Measurements from ENCODE around the gene CFAP100.

The CFAP100 gene

DNA sequence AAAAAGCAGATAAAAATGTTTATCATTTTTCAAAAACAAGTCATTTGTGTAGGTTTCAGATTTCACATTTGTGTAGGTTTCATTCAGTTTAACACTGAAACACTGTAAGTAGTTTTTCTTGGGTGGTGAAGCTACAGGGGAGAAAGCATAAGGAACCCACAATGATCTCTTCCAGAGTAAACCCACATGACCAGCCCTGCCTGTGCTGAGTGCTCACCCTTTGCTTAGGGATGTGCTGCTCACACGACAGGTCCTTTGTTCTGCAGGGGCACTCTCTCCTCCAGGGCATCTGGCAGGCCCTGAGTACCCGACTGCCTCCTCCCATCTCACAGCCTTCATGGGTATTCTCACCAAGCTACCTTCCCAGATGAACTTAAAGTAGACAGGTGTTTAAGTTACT lies 52.1 kb downstream of the CFAP100 start:
- FAIRE-seq: no peak

DNA sequence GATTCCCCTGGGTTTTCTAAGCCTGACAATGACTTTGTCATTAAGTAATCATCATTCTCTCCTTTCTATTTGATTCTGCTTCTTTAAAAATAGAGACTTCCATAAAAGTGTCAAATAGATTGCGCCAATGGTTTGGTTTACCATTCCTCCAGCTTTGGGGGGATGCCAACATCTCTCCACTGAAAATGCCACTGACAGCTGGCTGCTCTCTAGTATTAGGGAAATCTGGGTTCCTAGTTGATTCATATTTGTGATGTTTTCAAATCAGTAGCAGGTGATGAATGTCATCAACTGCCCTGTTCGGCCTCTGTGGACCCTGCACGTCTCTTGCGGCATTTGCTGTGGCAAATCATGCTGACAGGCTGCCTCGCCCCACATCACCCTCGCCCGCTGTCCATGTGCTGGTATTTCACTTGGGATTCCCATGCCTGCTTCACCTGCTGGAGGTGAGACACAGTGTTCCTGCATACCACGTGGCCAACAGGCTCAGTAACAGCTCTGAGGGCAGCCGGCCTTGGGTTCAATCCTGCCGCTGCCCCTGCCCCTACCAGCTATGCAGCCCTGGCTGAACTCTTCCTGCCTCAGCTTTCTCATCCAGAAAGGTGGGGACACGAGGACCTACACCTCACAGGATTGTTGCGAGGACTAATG lies 52.9 kb downstream of the CFAP100 start:
- FAIRE-seq: no peak

DNA sequence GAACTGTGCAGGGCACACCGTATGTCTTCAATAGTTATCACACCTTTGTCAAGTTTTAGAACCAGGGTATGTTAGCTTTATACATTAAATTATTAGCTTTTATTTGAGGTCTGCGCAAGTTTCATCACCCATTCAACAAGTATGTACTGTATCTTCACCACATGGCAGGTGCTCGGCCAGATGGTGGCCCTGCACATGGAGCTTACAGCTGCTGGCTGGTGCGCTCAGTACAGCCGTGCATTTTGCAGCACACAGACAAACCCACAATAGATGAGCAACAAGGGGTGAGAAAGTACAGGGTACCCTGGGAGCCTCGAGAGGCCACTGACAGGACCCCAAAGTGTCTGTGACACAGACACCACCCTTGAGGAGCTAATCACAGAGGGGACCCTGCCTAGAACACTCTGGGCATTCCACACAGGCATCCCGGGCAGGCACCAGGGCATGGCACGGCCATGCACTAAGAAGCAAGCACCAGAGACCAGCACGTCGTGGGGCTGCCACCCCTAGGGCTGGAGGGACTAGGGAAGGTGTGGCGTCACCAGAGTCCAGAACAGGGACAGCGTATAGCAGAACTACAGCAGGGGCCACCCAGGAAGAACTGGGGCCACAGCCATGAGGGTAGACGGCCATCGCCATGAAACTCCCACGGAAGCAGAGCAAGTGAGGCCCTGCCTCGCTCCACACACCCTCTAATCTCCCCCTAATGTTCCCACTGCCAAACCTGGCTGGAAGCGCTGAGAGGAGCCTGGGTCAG lies 53.6 kb downstream of the CFAP100 start:
- FAIRE-seq: no peak

DNA sequence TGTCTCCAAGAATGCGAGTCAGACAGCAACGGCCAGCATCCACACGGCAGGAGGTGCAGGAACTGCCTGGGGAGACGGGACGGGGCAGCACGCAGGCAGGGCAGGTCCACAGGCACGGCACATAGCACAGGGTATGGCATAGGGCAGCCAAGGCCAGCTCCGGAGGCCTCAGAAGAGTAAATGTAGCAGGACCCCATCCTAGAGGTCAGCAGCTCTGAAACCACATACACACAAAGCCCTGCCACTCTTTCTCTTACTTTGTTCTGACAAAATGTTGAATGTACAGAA lies 54.1 kb downstream of the CFAP100 start:
- no peak for FAIRE-seq

DNA sequence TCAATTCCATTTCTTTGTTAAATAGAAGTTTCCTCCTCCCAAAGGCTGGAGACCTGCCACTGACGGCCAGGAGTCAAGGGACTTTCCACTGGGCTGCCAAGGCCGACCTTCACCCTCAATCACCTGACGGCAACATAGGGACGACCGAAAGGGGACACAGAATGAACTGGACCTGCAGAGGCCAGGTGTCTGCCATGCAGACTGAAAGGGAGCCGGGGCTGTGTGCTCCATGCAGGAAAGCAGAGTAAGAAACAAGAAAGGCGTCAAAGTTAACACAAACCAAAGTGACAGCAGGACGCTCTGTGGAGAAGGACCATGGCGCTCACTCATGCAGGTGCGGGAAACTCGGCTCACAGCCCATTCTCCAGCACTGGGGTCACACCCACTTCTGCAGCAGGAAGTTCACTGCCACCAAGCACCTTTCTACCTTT lies 54.9 kb downstream of the CFAP100 start:
- no peak for FAIRE-seq

DNA sequence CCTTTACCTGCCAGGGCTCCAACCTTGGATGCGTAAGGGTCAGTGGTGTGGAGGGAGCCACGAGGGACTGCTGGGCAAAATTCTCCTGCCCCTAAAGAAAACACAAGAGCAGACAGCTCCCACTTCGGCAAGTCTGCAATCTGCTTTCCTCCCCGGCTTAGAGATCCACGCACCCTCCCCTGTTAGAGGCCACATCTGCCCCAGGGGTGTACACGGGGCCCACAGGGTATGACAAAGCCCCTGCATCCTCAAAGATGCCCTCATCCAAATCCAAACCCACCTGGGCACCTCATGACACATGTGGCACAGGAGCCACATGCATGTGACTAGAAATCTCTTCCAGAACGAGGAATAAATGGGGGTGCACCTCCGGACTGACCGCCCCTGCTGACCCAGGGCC lies 55.5 kb downstream of the CFAP100 start:
- FAIRE-seq: no peak

DNA sequence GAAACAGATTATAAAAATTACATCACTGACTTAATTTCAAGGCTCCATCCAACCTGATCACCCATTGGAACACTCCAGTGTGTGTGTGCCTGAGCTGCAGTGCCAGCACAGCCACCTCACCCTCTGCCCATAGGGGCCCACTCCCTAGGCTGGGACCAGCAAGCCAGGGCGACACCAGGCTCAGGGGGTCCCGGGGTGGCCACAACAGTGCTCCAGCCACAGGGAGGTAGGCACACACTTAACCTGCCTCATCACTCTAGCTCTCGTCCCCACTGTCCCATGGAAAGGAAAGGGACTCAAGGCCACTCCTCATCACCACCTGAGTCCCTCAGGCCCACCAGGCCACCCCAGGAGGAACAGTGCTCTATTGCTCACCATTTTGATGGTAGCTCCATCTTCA lies 56.0 kb downstream of the CFAP100 start:
- no peak for FAIRE-seq

DNA sequence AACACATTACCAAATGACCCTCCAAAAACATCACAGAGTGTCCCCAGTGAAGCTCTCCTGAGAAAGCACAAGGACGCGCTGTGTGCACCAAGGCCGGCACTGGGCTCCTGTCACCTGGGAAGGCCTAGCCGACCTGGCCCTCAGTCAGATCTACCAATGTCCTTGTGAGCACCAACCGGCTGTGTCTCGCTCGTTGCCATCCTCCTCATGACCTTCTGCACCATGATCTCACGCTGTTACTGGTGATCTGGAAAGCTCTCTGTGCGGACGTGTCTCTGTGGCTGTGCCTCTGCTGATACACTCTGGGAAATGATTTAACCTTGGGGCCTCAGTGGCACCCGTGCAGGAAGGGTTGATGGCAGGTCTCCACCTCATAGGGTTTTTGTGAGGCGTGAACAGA lies 56.8 kb downstream of the CFAP100 start:
- FAIRE-seq: no peak

DNA sequence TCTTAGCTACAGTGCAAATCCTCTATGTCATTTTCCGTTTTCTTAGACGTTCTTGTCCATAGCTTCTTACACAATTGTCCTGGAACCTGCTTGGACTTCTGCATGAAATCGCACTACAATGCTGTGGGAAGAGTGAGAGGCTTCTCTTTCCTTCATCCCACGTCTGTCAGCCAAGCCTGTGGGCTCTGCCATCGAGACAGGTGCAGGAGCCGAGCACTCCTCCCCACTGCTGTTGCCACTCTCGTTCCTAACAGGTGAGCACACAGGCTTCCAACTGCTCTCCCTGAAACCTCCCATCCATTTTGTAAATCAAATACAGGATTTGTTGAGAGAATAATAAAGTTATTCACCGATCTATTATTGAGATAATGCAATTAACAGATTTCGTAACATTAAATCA lies 57.5 kb downstream of the CFAP100 start:
- no peak for FAIRE-seq

DNA sequence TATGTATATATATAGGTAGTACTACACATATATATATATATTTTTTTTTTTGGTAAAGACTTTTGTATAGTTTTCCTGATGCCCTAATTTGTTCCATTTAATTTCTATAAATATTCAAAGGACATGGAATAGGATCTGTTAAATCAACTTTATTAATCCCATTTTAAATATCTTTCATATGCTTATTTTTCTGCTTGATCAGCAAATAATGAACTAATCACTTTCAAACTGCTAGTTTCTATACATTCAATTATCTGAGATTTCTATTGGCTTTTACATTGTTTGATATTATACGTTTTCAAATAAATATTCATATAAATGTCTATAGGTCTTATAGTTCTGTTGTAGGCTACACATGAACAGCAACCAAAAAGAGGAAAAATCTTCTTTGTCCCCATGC lies 59.3 kb downstream of the CFAP100 start:
- FAIRE-seq: no peak

DNA sequence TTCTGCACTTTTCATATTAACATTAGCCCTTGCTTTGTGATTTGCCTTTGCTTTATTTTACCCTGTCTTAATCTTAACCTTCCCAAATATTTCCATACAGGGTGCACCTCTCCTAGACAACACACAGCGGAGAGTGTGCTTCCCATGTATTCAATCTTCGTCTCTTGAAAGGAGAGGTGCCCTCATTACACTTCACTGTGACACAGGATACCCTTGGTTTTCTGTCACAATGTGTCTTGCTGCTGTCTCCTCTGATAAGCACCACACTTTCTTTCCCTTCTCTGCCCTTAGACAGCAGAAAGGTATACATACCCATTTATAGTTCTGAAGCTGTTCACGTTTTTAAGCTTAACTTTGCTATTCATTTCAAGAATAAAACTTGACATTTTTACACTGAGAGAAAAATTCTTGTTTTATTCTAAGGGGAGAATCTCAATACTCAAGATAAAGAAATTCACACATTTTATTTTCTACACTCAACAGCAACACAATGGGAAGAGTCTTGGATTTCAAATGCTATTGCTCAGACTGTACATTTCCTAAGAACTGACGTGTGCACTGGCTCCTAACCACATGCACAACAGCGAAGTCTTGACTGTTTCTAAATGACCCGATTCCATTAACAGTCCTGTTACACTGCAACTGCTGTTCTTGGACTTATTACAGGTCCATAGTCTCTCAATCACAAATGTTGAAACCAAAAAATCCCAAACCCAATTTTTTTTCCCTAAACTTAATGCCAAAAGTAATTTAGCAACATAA lies 59.9 kb downstream of the CFAP100 start:
- no peak for FAIRE-seq

DNA sequence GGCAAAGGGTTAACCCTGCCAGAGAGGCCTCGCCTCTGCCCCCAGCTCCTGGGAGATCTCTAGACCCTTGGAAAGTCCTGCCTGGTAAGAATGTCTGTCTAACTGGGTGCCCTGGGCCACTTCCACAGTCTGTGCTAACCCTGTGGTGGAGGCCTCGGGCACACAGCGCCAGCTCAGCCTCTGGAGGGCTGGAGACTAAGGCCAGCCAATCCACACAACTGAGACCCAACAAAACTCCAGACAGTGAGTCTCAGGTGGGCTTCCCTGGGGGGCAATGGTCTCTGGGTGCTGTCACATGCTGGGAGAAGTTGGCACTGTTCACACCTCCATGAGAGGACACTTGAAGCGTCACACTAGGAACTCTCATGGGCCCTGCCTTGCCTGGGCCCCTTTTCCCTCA lies 61.5 kb downstream of the CFAP100 start:
- FAIRE-seq: no peak

DNA sequence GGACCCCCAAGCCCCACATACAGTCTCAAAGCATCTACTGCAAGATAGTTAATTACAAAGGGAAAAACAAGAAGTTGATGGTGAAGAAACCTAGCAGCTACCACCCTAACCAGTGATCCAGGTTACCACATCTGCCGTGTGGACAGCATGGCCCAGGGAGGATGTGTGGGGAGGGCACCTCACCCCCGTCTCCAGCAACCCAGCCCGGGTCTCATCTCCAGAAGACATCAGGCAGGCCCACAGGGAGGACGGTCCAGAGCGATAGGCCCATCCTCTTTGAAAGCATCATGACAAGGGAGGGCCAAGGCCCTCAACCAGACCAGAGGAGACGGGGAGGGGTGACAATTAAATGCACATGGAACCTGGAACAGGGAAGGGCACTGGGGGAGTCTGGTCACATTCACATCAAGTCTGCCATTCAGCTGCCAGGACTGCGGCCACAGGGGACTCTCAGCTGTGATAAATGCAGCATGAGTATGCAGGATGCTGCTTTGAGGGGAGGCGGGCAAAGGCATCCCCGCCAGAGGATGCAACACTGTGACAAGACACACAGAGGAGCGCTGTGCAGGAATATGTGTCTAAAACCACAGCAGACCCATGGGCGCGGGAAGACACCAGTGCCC lies 62.2 kb downstream of the CFAP100 start:
- FAIRE-seq: no peak

DNA sequence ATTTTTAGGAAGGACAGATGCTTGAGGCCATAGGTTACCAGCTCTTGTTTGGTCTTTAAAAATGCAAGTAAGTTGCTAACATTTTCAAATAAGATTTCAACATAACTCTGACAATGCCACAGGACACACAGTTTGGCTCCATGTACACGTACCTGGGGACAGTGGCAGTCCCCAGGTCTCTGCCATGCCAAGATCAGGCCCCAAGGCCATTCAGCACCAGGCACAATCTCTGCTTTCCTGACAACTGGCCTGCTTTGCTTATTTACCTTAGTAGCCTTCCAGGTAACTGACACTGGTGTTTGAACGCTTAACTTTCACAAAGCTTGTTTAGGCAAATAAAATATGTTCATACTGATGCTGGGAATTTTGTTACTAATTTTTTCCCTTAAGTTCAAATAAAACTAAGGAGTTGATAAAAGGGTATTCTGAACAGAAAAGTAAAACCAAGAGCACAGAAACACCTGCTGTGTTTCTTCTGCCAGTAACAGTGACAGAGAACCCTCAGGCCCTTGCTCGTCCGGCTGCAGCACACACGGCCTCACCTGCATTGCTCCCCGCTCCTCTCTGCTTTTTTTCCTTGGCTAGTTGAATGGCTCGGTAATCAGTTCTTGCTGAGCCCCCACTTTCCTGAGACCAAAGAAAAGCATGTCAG lies 64.5 kb downstream of the CFAP100 start:
- FAIRE-seq: no peak

DNA sequence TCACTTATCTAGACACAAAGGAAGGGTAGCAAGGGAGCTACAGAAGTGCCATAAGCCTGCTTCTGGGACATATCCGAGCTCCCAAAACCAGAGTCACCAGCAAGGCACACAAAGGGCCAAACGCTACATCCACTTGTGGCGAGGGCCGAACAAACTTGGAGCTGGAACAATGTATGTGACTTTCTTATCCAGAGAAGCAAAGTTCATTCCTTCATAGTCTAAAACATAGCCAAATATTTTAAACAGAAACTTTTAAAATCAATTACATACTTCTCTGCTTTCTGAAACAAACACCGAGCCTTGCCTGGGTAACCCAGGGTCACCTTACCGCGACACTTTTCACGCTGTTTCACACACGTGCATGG lies 65.0 kb downstream of the CFAP100 start:
- no peak for FAIRE-seq

DNA sequence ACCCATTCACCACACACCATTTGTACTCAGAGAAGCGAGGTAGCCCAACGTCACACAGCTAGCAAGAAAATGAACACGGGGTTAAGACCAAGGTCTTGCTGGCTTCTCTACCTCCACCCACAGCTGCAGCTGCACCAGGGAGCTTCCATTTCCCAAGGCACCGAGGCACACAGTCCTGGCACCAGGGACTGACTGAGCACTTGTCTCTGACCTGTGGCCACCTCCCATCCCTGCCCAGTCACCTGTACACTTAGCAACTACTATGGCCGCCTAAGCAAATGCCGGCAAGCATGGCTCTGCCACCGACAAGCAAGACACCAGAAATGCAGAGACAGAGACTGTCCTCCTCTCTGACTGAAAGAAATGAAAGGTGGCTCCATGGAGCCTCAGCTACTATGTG lies 65.7 kb downstream of the CFAP100 start:
- no peak for FAIRE-seq

DNA sequence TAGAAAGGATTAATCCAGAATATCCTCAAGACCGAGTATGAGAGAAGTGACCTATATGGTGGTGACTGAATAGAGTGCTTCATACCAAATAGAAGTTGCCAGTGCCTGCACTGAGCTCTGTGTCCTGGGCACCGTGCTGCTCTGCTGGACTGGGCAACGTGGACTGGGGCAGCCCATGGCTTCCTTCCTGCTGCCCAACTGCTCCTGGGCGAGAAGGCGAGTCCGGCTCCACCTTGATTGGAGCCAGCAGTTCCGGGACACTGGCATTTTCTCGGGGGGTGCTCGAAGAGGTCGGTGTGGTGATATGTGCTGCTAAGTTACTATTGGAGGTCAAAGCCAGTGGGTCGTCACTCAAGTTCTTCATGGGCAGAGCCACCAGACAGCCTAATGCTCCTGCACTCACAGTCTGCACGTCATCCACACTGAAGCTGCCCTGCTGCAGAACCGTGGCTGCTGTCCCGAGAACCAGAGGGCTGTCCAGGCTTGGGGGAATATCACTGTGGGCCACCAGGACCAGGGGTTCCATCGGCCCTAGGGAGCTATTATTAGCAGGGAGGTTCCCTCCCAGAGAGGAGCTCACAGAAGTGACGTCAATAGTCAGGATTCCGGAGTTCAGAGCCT lies 66.9 kb downstream of the CFAP100 start:
- no peak for FAIRE-seq

DNA sequence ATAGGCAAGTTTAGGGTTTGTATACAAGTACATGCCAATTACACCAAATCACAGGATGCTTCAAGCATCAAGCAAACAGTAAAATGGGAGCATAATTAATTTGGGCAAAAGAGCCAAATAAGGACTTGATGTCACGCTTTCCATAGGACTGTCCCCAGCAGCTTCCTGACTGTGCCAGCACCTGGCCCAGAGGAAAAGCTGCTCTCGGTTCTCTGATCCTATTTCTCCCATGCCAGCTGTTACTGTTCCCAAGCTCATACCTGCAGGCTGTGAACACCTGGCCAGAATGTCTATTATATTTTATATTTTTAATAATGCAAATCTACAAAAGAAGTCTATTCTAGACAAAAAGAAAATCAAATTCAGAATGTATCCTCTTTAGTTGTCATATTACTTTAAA lies 68.8 kb downstream of the CFAP100 start:
- no peak for FAIRE-seq

DNA sequence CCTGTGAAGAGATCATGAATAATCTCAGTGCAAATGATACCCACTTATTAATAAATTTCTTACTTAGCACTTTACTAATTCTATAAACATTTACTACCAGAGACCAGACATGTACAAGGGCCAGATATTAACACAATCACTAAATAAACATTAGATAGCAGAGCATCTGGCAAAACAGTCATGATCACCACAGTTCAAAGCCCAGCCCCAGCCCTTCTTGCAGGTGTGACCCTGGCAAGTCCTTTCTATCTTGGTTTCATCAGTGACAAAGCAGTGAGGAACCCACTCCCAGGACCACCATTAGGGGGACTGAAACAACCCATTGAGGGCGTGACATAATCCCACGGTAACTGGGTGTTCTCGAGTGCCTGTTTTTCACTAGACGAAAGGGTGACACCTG lies 69.4 kb downstream of the CFAP100 start:
- no peak for FAIRE-seq

DNA sequence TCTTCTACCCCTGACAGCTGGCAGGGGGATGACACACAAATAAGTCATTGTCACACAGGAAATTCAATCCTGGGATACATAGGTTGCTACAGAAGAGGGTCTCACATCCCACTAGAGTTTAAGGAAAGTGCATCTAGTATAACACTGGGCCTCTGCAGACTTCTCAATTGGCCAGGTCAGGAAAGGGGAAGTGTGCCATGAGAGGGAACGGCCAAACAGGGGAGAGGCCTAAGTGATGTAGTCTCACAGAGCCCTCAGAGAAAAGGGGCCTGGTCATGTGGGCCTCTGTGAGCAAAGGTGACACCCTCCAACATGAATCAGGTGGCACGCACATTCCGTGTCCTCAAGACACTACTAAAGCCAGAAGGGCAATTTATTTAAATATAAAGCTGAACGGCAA lies 69.8 kb downstream of the CFAP100 start:
- no peak for FAIRE-seq

DNA sequence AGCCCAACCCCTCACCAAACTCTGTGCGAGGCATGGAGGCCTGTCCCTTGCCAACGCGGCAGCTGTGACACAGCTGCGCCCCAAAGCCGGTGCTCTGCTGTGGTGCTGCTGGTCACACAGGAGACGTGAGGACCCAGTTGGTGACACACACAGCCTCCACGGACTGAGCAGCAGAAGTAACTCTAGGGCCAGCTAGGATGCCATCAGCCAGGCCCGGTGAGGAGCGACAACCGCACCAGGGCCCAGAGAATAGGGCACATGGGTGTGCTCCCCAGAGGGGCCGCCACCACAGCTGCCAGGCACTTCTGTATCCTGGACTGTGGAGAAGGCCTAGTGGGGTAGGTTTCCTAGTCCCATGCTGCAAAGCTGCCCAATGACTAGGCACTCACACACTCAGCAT lies 70.3 kb downstream of the CFAP100 start:
- no peak for FAIRE-seq

DNA sequence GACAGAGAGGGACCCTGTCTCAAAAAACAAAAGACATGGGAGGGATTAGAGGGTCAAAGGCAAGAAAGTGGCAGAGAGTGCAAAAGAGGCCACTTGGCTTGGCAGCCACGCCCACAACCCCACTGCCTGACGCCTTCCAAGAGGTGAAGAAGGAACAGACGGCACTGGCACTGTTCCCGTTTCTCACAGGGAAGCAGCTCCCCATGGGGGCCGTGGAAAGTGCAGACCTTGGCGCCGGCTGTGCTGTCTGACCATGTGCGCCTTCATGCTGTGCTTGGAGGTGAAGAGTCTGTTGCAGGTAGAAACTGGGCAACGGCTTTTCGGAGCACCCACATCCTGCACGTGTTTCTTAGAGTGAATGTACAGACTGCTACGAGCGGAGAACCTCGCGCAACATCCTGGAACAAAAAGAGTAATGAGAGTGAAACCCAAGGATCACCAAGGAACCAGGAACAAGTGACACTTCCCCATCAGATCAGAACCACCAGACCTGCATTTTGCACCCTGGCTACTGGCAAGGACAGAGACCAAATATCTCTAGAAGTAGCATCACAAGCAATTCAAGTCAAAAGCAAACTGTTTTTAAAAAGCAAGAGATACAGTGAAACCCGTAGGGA lies 71.3 kb downstream of the CFAP100 start:
- no peak for FAIRE-seq
